HepG2 (cell line): ENCODE results near the gene STRN3. TPM values are rescaled to one million over a fixed set of nuclear protein-coding genes. Genes with fewer than 3 reads are reported as not detected.
A peak's percentile ranks its signal among the peaks of the same experiment; 100 is the strongest.

Experiments
- CENPX ChIP-seq: sonication (generic); formaldehyde crosslinking; IDR thresholded peaks from 2 replicates; pipeline ENCODE4 v1.9.0; 2021; ENCODE audit warnings: mild to moderate bottlenecking, missing genetic modification reagents, moderate library complexity
- ERF ChIP-seq: IDR thresholded peaks from 2 replicates; pipeline ENCODE4 v1.6.1; 2018; ENCODE audit warnings: missing biosample characterization, missing genetic modification reagents
- HBP1 ChIP-seq: IDR thresholded peaks from 2 replicates; pipeline ENCODE4 v1.6.1; 2016; ENCODE audit warnings: low read depth, control low read depth
- HDAC6 ChIP-seq: fragments of 200-600 bp; sonication (generic); IDR thresholded peaks from 2 replicates; pipeline ENCODE4 v1.7.0; 2017; ENCODE audit warnings: mild to moderate bottlenecking, antibody characterized with exemption, low read length, low read depth
- KLF12 ChIP-seq: sonication (generic); formaldehyde crosslinking; IDR thresholded peaks from 2 replicates; pipeline ENCODE4 v1.4.0; 2020; ENCODE audit warnings: missing genetic modification reagents, borderline replicate concordance
- MIXL1 ChIP-seq: IDR thresholded peaks from 2 replicates; pipeline ENCODE4 v1.6.1; 2016
- NR2F6 ChIP-seq, 2 experiments: IDR thresholded peaks; 2 replicates each; pipeline ENCODE4 v1.6.1; 2016; ENCODE audit warnings: antibody characterized with exemption in 1 of 2, mild to moderate bottlenecking in 1 of 2
- SAP130 ChIP-seq: IDR thresholded peaks from 2 replicates; pipeline ENCODE4 v1.6.1; 2016; ENCODE audit warnings: low read depth
- SIX1 ChIP-seq: sonication (generic); formaldehyde crosslinking; IDR thresholded peaks from 2 replicates; pipeline ENCODE4 v1.4.0; 2020; ENCODE audit warnings: missing genetic modification reagents, borderline replicate concordance
- STAG1 ChIP-seq: sonication (generic); formaldehyde crosslinking; IDR thresholded peaks from 2 replicates; pipeline ENCODE4 v1.4.0; 2020; ENCODE audit warnings: missing genetic modification reagents
- YY1 ChIP-seq: IDR thresholded peaks from 2 replicates; pipeline ENCODE4 v1.6.1; 2011; ENCODE audit warnings: low read length, low read depth, moderate library complexity, mild to moderate bottlenecking; ENCODE audit not compliant: insufficient read depth, insufficient replicate concordance
- ZNF30 ChIP-seq: sonication (generic); formaldehyde crosslinking; IDR thresholded peaks from 2 replicates; pipeline ENCODE4 v1.5.0; 2020; ENCODE audit warnings: mild to moderate bottlenecking, missing genetic modification reagents
- ZNF510 ChIP-seq: sonication (generic); formaldehyde crosslinking; IDR thresholded peaks from 2 replicates; pipeline ENCODE4 v1.4.0; 2020; ENCODE audit warnings: low read depth, mild to moderate bottlenecking, missing genetic modification reagents
- ZNF574 ChIP-seq: sonication (generic); formaldehyde crosslinking; IDR thresholded peaks from 2 replicates; pipeline ENCODE4 v1.4.0; 2020; ENCODE audit warnings: missing genetic modification reagents
- ZNF598 ChIP-seq: sonication (generic); formaldehyde crosslinking; IDR thresholded peaks from 2 replicates; pipeline ENCODE4 v1.5.1; 2020; ENCODE audit warnings: mild to moderate bottlenecking, missing genetic modification reagents, borderline replicate concordance
- ZNF652 ChIP-seq: IDR thresholded peaks from 2 replicates; pipeline ENCODE4 v1.6.1; 2016; ENCODE audit warnings: low read depth, borderline replicate concordance
- ZNF878 ChIP-seq: sonication (generic); formaldehyde crosslinking; IDR thresholded peaks from 2 replicates; pipeline ENCODE4 v1.8.1; 2023; ENCODE audit warnings: mild to moderate bottlenecking, missing genetic modification reagents, moderate library complexity
- polyA plus RNA-seq, 8 experiments: library from polyadenylated mRNA; depleted of rRNA in 3 of 8; stranded (reverse) in 7 of 8; unstranded in 1 of 8; fragments of >200 nt; fragmentation: Illumina TruSeq in 4 of 8; extraction: Trizol in 4 of 8; gene quantifications; 2 replicates each; pipeline versions ENCODE4 v1.2.1 to v1.2.3, GENCODE V29; 2011 to 2016; ENCODE audit warnings: low read depth in 4 of 8, missing spikeins in 1 of 8, mixed read lengths in 1 of 8; ENCODE audit not compliant: insufficient read depth in 1 of 8
- total RNA-seq, 5 experiments: library from RNA; depleted of rRNA; stranded (reverse); fragments of >200 nt; fragmentation: Illumina TruSeq; extraction: Trizol; gene quantifications; 2 replicates each; pipeline ENCODE4 v1.2.3, GENCODE V29; 2016; ENCODE audit warnings: low read depth in 1 of 5
- TF ChIP-seq, protein P1 (sequence below): sonication (generic); formaldehyde crosslinking; IDR thresholded peaks from 2 replicates; pipeline ENCODE4 v1.4.0; 2020; ENCODE audit warnings: low read depth, mild to moderate bottlenecking, missing genetic modification reagents
- TF ChIP-seq, protein P2 (sequence below): sonication (generic); formaldehyde crosslinking; IDR thresholded peaks from 2 replicates; pipeline ENCODE4 v1.4.0; 2020; ENCODE audit warnings: missing genetic modification reagents, borderline replicate concordance
- TF ChIP-seq, protein P3 (sequence below): sonication (generic); formaldehyde crosslinking; IDR thresholded peaks from 2 replicates; pipeline ENCODE4 v1.5.1; 2020; ENCODE audit warnings: mild to moderate bottlenecking, missing genetic modification reagents, borderline replicate concordance

The STRN3 gene
- total and polyA plus RNA-seq, 2 of the 13 experiments (the other 11 are each of a cell fraction or from before 2014, with no cell fraction given): 49.4 to 123 TPM

DNA sequence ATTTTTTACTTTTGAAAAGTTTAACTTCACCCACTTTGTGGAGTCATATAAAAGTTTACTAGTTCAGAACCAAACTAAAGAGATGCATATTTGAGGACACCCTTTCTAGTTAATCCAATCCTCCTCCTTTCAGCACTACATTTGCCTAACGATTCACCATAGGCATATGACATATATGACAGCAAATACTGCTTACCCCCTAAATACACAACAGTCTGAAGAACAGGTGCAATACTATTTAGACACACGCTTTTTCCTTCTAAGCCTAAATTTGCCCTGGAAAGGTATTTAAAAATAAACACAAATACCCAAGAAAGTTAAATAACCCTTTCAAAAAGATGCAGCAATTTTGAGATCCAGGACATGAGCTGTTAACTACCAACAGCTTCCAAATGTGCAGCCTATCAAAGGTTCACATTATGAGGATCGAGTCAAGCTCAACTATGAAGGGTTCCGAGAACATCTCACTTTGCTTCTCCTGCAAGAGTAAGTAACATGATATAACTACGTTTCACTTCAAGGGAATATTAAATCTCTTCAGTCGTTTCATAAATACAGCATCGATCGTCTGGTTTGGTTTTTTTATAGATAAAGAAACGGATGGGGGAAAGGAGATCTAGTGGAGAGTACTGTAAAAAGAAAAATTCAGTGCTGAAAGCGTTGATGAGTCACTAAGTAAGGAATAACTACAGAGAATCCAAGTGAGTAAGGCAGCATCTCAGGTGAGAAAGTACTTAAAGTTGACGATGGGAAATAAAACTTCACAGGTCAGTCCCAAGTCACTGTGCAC, 1.4 kb downstream of the STRN3 start (continued):
- TF ChIP-seq, protein P1, sequence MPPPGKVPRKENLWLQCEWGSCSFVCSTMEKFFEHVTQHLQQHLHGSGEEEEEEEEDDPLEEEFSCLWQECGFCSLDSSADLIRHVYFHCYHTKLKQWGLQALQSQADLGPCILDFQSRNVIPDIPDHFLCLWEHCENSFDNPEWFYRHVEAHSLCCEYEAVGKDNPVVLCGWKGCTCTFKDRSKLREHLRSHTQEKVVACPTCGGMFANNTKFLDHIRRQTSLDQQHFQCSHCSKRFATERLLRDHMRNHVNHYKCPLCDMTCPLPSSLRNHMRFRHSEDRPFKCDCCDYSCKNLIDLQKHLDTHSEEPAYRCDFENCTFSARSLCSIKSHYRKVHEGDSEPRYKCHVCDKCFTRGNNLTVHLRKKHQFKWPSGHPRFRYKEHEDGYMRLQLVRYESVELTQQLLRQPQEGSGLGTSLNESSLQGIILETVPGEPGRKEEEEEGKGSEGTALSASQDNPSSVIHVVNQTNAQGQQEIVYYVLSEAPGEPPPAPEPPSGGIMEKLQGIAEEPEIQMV (CRISPR knock-in tag): no peak
- TF ChIP-seq HBP1 (CRISPR knock-in tag) (0 out of 2 replicates have a peak, but pooled peaks have one; percentile 16), STAG1 (CRISPR knock-in tag) (peak; percentile 1; the same call in 1 of the 2 replicates), ZNF510 (CRISPR knock-in tag) (0 out of 2 replicates have a peak, but pooled peaks have one; percentile 35), HDAC6 (peak; percentile 91; the same call in 1 of the 2 replicates), SIX1 (CRISPR knock-in tag) (no peak), ZNF30 (peak; percentile 82; the same call in 1 of the 2 replicates), NR2F6 (IDR thresholded peaks at IDR 0.05) (no peak), NR2F6 (CRISPR knock-in tag; IDR thresholded peaks at IDR 0.05) (0 out of 2 replicates have a peak, but pooled peaks have one; percentile 1), ZNF598 (CRISPR knock-in tag) (no peak), ZNF574 (CRISPR knock-in tag) (no peak), MIXL1 (CRISPR knock-in tag) (peak; percentile 24; the same call in 1 of the 2 replicates), SAP130 (peak; percentile 8; the same call in 1 of the 2 replicates), ERF (CRISPR knock-in tag) (0 out of 2 replicates have a peak, but pooled peaks have one; percentile 15), YY1 (peak; percentile 10), CENPX (CRISPR knock-in tag) (no peak), KLF12 (CRISPR knock-in tag) (peak; percentile 17), ZNF652 (CRISPR knock-in tag) (peak; percentile 32; the same call in 1 of the 2 replicates), ZNF878 (CRISPR knock-in tag) (0 out of 2 replicates have a peak, but pooled peaks have one; percentile 14)
- TF ChIP-seq, protein P2, sequence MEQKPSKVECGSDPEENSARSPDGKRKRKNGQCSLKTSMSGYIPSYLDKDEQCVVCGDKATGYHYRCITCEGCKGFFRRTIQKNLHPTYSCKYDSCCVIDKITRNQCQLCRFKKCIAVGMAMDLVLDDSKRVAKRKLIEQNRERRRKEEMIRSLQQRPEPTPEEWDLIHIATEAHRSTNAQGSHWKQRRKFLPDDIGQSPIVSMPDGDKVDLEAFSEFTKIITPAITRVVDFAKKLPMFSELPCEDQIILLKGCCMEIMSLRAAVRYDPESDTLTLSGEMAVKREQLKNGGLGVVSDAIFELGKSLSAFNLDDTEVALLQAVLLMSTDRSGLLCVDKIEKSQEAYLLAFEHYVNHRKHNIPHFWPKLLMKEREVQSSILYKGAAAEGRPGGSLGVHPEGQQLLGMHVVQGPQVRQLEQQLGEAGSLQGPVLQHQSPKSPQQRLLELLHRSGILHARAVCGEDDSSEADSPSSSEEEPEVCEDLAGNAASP: 0 out of 2 replicates have a peak, but pooled peaks have one; percentile 31
- TF ChIP-seq, protein P3, sequence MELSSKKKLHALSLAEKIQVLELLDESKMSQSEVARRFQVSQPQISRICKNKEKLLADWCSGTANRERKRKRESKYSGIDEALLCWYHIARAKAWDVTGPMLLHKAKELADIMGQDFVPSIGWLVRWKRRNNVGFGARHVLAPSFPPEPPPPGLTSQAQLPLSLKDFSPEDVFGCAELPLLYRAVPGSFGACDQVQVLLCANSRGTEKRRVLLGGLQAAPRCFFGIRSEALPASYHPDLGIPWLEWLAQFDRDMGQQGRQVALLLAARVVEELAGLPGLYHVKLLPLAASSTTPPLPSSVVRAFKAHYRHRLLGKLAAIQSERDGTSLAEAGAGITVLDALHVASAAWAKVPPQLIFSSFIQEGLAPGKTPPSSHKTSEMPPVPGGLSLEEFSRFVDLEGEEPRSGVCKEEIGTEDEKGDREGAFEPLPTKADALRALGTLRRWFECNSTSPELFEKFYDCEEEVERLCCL: 0 out of 2 replicates have a peak, but pooled peaks have one; percentile 70
